ENCODE results near the gene TCP11.

Gene TCP11

GRCh38 chr6:35088281-35089215, 52.6 kb downstream of the TCP11 start:
- CTCF ChIA-PET: interaction anchor here (1.0 to 1.7 kb wide), 3 partner anchors 21 to 153 kb away, joined by 3 to 6 read pairs (median 3); no protein-coding TSS in a partner anchor
- no peak for DNase-seq (ENCODE audit: low read depth, low spot score)

GRCh38 chr6:35087361-35088280, 53.5 kb downstream of the TCP11 start:
- no peak for DNase-seq (ENCODE audit: low read depth, low spot score)
- H3K4me3 ChIP-seq (ENCODE audit: low read depth, low read length): no peak overlapping the region
- ChIA-PET CTCF (interaction anchor here (1.0 to 1.7 kb wide), 2 partner anchors 52 to 153 kb away, joined by 3 to 6 read pairs; no protein-coding TSS in a partner anchor), POLR2A (no interaction called here)
- TF ChIP-seq CTCF (IDR thresholded peaks at IDR 0.05; ENCODE audit: insufficient read depth, low read length, missing control alignments): no peak

More at GRCh38 chr6:35088281-35089215, 52.6 kb downstream of the TCP11 start:
- no peak for TF ChIP-seq CTCF (IDR thresholded peaks at IDR 0.05; ENCODE audit: insufficient read depth, low read length, missing control alignments)
- POLR2A ChIA-PET: no interaction called here
- no peak overlapping the region for H3K4me3 ChIP-seq (ENCODE audit: low read depth, low read length)

GRCh38 chr6:35086636-35087360, 54.3 kb downstream of the TCP11 start:
- POLR2A ChIA-PET: no interaction called here
- CTCF ChIA-PET: interaction anchor here (1.7 kb wide), 1 partner anchor 53 kb away, joined by 6 read pairs; no protein-coding TSS in a partner anchor
- TF ChIP-seq CTCF (IDR thresholded peaks at IDR 0.05; ENCODE audit: insufficient read depth, low read length, missing control alignments): no peak
- no peak for DNase-seq (ENCODE audit: low read depth, low spot score)
- no peak overlapping the region for H3K4me3 ChIP-seq (ENCODE audit: low read depth, low read length)

GRCh38 chr6:35086282-35086632, 54.9 kb downstream of the TCP11 start:
- ChIA-PET POLR2A (no interaction called here), CTCF (no interaction called here)
- no peak for TF ChIP-seq CTCF (IDR thresholded peaks at IDR 0.05; ENCODE audit: insufficient read depth, low read length, missing control alignments)
- H3K4me3 ChIP-seq (ENCODE audit: low read depth, low read length): no peak overlapping the region
- DNase-seq (ENCODE audit: low read depth, low spot score): no peak

- CTCF ChIA-PET: no interaction called here
- no peak for TF ChIP-seq CTCF (IDR thresholded peaks at IDR 0.05; ENCODE audit: insufficient read depth, low read length, missing control alignments)
- POLR2A ChIA-PET: no interaction called here
- DNase-seq (ENCODE audit: low read depth, low spot score): no peak
- no peak overlapping the region for H3K4me3 ChIP-seq (ENCODE audit: low read depth, low read length)
Measured at GRCh38 chr6:35085359-35086281, 55.5 kb downstream of the TCP11 start.

Data from AG04449 (cell line).